GM12801 (cell line): Measurements from ENCODE around the gene NDUFC1.

Experiments used
- TF ChIP-seq, protein P1 (sequence below): IDR thresholded peaks from one replicate; pipeline ENCODE4 v1.5.1; 2011; ENCODE audit warnings: control low read depth; ENCODE audit not compliant: insufficient read length; ENCODE audit errors: extremely low read depth

The NDUFC1 gene

GRCh38 chr4:139286186-139286698, 16.0 kb downstream of the NDUFC1 start:
- TF ChIP-seq, protein P1, sequence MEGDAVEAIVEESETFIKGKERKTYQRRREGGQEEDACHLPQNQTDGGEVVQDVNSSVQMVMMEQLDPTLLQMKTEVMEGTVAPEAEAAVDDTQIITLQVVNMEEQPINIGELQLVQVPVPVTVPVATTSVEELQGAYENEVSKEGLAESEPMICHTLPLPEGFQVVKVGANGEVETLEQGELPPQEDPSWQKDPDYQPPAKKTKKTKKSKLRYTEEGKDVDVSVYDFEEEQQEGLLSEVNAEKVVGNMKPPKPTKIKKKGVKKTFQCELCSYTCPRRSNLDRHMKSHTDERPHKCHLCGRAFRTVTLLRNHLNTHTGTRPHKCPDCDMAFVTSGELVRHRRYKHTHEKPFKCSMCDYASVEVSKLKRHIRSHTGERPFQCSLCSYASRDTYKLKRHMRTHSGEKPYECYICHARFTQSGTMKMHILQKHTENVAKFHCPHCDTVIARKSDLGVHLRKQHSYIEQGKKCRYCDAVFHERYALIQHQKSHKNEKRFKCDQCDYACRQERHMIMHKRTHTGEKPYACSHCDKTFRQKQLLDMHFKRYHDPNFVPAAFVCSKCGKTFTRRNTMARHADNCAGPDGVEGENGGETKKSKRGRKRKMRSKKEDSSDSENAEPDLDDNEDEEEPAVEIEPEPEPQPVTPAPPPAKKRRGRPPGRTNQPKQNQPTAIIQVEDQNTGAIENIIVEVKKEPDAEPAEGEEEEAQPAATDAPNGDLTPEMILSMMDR: no peak

DNA sequence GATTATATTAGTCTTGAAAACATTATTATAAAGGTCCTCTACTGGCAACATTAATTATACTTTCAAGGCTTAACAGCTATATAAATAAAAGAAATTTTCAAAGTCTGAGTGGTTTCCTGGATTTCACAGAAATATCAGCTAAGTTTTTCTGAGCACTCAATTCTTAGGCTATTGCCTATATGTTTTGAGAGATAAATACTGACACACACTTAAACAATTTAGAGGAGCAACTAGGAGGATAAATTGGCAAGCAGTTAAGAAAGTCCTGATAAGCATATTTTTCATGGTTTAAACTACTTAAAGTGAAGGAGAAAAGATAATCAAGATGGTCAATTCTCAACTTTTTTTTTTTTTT, 19.6 kb downstream of the NDUFC1 start:
- TF ChIP-seq, protein P1: no peak

GRCh38 chr4:139282065-139282720, 20.1 kb downstream of the NDUFC1 start:
- TF ChIP-seq, protein P1: no peak

DNA sequence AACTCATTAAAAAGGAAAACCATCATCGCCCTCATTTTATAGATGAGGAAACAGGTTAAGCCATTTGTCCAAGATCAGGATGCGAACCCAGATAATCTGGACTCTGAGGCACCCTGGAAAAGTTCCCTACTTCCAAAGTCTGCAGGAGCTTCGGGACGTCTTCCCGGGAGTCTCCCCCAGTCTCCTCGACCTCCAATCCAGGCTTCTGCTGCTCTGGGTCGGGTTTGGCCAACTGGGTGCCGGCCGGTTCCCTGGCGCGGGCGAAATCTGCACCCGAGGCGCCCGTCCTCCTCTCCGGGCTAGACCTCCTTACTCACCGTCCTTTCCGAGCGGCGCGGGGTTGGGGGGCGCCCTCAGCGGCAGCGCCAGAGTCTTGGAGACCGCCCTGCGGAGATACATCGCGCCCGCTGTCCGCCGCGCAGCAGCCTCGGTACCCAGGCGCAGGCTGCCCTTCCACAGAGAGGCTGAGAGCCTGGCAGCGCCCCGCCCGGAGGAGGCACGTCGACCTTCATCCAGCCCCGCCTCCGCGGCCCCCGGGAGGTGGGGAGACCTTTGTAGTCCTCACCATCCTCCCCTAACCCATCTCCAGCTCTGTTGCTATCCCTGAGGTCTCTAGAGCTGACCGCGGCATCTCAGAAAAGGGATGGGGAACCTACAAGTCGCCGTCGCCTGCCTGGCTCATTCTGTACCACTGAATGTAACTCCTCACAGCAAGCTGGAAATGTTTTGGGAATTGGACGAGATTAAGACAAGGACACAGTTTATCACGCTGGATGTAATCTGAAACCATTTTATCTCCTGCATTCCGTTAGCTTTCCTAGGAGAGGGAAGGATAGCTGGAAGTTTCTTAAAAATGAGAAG, 22.3 kb downstream of the NDUFC1 start, which contains the start of gene MGARP:
Gene MGARP, minus strand, starts transcription at position 466 of the 861 bp plus-strand sequence. Its CDS starts 67 bp downstream, at position 399.
- TF ChIP-seq, protein P1: no peak

- TF ChIP-seq, protein P1: no peak
These were observed 23.1 kb downstream of the NDUFC1 start for GRCh38 chr4:139278912-139279759.

GRCh38 chr4:139278485-139278884, 23.8 kb downstream of the NDUFC1 start:
- TF ChIP-seq, protein P1: no peak
